DOHH2 (cell line): ENCODE measurements around the gene RAET1E.
A peak's percentile ranks its signal among the peaks of the same experiment; 100 is the strongest.
"Not testable (repeated sequence)": the region's sequence is repeated elsewhere in the genome, so short reads cannot be mapped to it uniquely, and the experiment has no call there.

Experiments
- H3F3A ChIP-seq: fragments of 200-600 bp; sonication (generic), shearing (Covaris generic); 2 replicates; pipeline ENCODE4 v1.6.0; 2016; ENCODE audit warnings: antibody characterized with exemption, mild to moderate bottlenecking; ENCODE audit not compliant: control insufficient read depth, insufficient read depth
- H3K27ac ChIP-seq: fragments of 200-600 bp; sonication (generic); 2 replicates; pipeline ENCODE4 v1.5.1; 2014; ENCODE audit warnings: low read depth, mild to moderate bottlenecking, low read length, moderate library complexity
- H3K27me3 ChIP-seq: fragments of 200-600 bp; sonication (generic); 2 replicates; pipeline ENCODE4 v1.6.1; 2014; ENCODE audit warnings: mild to moderate bottlenecking, low read length, mixed read lengths; ENCODE audit not compliant: control insufficient read depth
- H3K36me3 ChIP-seq: fragments of 200-600 bp; sonication (generic); 2 replicates; pipeline ENCODE4 v1.6.1; 2014; ENCODE audit warnings: mild to moderate bottlenecking, low read length, moderate library complexity, mixed read lengths; ENCODE audit not compliant: control insufficient read depth
- H3K4me1 ChIP-seq: fragments of 200-600 bp; sonication (generic); 2 replicates; pipeline ENCODE4 v1.6.1; 2014; ENCODE audit warnings: mild to moderate bottlenecking, low read length, mixed read lengths; ENCODE audit not compliant: control insufficient read depth
- H3K4me2 ChIP-seq: fragments of 200-600 bp; sonication (generic); 2 replicates; pipeline ENCODE4 v1.6.0; 2014; ENCODE audit warnings: mild to moderate bottlenecking, low read length, moderate library complexity
- H3K4me3 ChIP-seq: fragments of 200-600 bp; sonication (generic); 2 replicates; pipeline ENCODE4 v1.5.1; 2014; ENCODE audit warnings: mild to moderate bottlenecking, low read length, mixed read lengths
- H3K79me2 ChIP-seq: fragments of 200-600 bp; sonication (generic); 2 replicates; pipeline ENCODE4 v1.6.1; 2014; ENCODE audit warnings: mild to moderate bottlenecking, low read length, mixed read lengths; ENCODE audit not compliant: control insufficient read depth
- H3K9me2 ChIP-seq: fragments of 200-600 bp; sonication (generic); replicated peaks from 2 replicates; pipeline ENCODE4 v1.6.1; 2014; ENCODE audit warnings: mild to moderate bottlenecking, low read length, mixed read lengths; ENCODE audit not compliant: control insufficient read depth
- H3K9me3 ChIP-seq: fragments of 200-600 bp; sonication (generic); 2 replicates; pipeline ENCODE4 v1.6.1; 2014; ENCODE audit warnings: antibody characterized with exemption, low read length, mixed read lengths; ENCODE audit not compliant: control insufficient read depth, insufficient read depth
- H4K20me1 ChIP-seq: fragments of 200-600 bp; sonication (generic); 2 replicates; pipeline ENCODE4 v1.6.0; 2014; ENCODE audit warnings: low read depth, mild to moderate bottlenecking, antibody characterized with exemption, low read length, moderate library complexity; ENCODE audit not compliant: control insufficient read depth, insufficient read depth
- CTCF ChIP-seq: fragments of 200-600 bp; sonication (generic); IDR thresholded peaks from one replicate; pipeline ENCODE4 v1.5.1; 2014; ENCODE audit warnings: antibody characterized with exemption, mild to moderate bottlenecking, low read depth, low read length; ENCODE audit not compliant: poor library complexity, severe bottlenecking
- EZH2phosphoT487 ChIP-seq: fragments of 200-600 bp; sonication (generic); IDR thresholded peaks from 2 replicates; pipeline ENCODE4 v1.6.1; 2017; ENCODE audit warnings: borderline replicate concordance, mild to moderate bottlenecking, antibody characterized with exemption, low read length, moderate library complexity, mixed read lengths

Gene RAET1E

GRCh38 chr6:149854532-149854931 lies 43.4 kb downstream of the RAET1E start:
- Histone ChIP-seq H3K36me3 (no peaks in the 10 kb centered on the region), H3K79me2 (no peaks in the 10 kb centered on the region), H3K4me3 (no peak overlapping the region), H3F3A (no peaks in the 10 kb centered on the region), H3K4me2 (no peak overlapping the region), H3K27ac (no peak overlapping the region), H4K20me1 (no peaks in the 10 kb centered on the region), H3K4me1 (peaks cover 17% of the 10 kb centered on the region), H3K9me3 (no peaks in the 10 kb centered on the region), H3K27me3 (no peaks in the 10 kb centered on the region), H3K9me2 (no peaks in the 10 kb centered on the region)
- TF ChIP-seq CTCF: no peak
- TF ChIP-seq EZH2phosphoT487: no peak

- H3K27ac ChIP-seq: not testable (repeated sequence)
Observed at GRCh38 chr6:149854017-149854416, 43.9 kb downstream of the RAET1E start.

GRCh38 chr6:149852881-149853280 lies 45.0 kb downstream of the RAET1E start:
- peak overlapping the region; percentile 61 for H3K4me3 ChIP-seq
- no peaks in the 10 kb centered on the region for H3F3A ChIP-seq
- H3K9me3 ChIP-seq: no peaks in the 10 kb centered on the region
- TF ChIP-seq EZH2phosphoT487 (no peak), CTCF (no peak)
- no peaks in the 10 kb centered on the region for H3K9me2 ChIP-seq
- H4K20me1 ChIP-seq: no peaks in the 10 kb centered on the region
- peak overlapping the region; percentile 69 for H3K4me2 ChIP-seq
- H3K79me2 ChIP-seq: no peaks in the 10 kb centered on the region
- no peaks in the 10 kb centered on the region for H3K27me3 ChIP-seq
- H3K4me1 ChIP-seq: peaks cover 17% of the 10 kb centered on the region
- H3K36me3 ChIP-seq: no peaks in the 10 kb centered on the region
- no peak overlapping the region for H3K27ac ChIP-seq

More at GRCh38 chr6:149854017-149854416, 43.9 kb downstream of the RAET1E start:
- not testable (repeated sequence) for H3K36me3 ChIP-seq, H3K27me3 ChIP-seq, H3K4me2 ChIP-seq, H3F3A ChIP-seq, H3K79me2 ChIP-seq, H3K9me3 ChIP-seq, H3K4me3 ChIP-seq, H4K20me1 ChIP-seq, H3K9me2 ChIP-seq
- H3K4me1 ChIP-seq: peaks cover 17% of the 10 kb centered on the region

GRCh38 chr6:149852180-149852579 lies 45.7 kb downstream of the RAET1E start:
- Histone ChIP-seq H3K4me2 (peak overlapping the region; percentile 69), H4K20me1 (no peaks in the 10 kb centered on the region), H3K9me2 (no peaks in the 10 kb centered on the region), H3F3A (no peaks in the 10 kb centered on the region), H3K9me3 (no peaks in the 10 kb centered on the region), H3K4me3 (peak overlapping the region; percentile 61), H3K36me3 (no peaks in the 10 kb centered on the region), H3K79me2 (no peaks in the 10 kb centered on the region), H3K27me3 (no peaks in the 10 kb centered on the region), H3K27ac (no peak overlapping the region), H3K4me1 (peaks cover 17% of the 10 kb centered on the region)
- TF ChIP-seq CTCF (no peak), EZH2phosphoT487 (no peak)
